ENCODE results near the gene ADISSP.

Gene ADISSP

GRCh38 chr20:3734111-3734843 is 33.3 kb downstream of the ADISSP start:
- DNase-seq, result no peak

- DNase-seq, result no peak
Observed at GRCh38 chr20:3733119-3733995, 34.2 kb downstream of the ADISSP start.

GRCh38 chr20:3732327-3733118 is 35.0 kb downstream of the ADISSP start, which contains the start of gene HSPA12B:
HSPA12B (plus strand) TSS chr20:3732685; CDS start chr20:3738675, 5,990 bp downstream.
- DNase-seq, result no peak

DNA sequence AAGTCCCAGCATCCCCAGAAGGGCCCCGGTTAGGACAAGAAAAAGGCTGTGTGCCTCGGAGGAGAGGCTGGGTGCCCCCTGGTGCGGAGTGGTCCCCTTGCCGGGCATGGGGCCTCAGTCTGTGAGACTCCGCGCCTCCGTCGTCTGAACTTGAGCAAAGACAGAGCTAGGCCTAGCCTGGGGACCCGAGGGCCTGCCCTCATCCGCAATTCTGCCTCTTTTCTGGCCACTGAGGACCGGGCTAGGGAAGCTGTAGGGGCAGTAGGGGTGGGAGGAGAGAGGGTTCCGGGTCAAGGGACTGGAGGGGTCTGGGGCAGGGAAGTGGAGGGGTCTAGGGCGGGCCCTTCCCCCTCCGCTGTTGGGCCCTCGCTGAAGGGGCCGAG is 35.6 kb downstream of the ADISSP start:
- no peak for DNase-seq

- no peak for DNase-seq
Observed at GRCh38 chr20:3730803-3731672, 36.5 kb downstream of the ADISSP start.

- no peak for DNase-seq
Observed at GRCh38 chr20:3729811-3730540, 37.6 kb downstream of the ADISSP start.

DNA sequence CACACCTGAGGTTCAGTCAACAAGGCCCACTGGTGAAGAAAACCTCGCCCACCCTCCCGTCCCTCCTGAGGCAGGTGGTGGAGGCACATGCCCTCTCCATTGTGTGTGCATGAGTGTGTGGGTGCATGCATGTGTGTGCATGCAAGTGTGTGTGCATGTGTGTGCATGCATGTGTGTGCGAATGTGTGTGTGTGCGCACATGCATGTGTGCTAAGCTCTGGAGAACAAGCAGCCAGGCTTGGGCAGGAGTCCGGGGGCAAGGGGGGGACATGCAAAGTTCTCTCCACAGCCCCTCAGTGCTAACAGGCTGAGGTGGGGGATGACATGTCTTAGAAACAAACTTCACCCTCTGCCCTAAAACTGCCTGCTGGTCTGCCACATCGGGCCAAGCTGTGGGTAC is 38.2 kb downstream of the ADISSP start:
- DNase-seq, result no peak

DNA sequence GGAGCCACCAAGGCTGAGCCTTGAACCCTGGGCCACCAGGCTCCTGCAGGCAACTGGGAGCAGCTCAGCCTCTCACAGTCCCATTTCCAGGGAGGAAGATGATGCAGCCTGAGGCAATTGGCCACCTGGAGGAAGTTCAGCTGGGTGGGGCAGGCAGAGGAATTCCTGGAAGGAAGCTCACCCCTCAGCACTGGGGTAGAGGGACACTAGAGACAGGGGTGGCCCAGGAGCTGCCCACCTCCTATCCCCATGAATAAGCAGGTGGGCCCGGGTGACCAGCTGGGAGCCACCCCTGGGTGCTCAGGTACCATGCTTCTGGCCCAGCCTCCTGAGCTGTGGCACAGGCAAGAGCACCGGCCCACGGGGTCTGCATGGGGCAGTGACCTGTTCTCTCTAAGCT is 38.7 kb downstream of the ADISSP start:
- DNase-seq, result no peak

DNA sequence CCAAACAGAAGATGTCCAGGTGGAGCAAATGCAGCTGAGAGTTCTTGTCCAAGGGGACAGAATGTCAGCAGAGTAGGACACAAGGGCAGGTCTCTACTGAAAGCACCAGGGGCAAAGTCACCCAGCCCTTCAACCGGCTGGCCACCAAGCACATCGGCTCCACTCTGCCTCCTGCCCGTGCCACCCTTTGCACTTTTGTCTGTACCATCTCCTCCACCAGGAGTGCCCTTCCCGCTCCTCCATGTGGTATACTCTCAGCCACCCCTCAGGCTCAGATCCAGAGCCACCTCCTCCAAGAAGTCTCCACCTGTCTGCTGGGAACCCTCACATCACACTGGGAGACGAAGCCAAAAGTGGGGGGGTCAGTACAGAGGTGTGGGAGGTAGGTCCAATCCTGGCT is 39.2 kb downstream of the ADISSP start:
- DNase-seq, result no peak

DNA sequence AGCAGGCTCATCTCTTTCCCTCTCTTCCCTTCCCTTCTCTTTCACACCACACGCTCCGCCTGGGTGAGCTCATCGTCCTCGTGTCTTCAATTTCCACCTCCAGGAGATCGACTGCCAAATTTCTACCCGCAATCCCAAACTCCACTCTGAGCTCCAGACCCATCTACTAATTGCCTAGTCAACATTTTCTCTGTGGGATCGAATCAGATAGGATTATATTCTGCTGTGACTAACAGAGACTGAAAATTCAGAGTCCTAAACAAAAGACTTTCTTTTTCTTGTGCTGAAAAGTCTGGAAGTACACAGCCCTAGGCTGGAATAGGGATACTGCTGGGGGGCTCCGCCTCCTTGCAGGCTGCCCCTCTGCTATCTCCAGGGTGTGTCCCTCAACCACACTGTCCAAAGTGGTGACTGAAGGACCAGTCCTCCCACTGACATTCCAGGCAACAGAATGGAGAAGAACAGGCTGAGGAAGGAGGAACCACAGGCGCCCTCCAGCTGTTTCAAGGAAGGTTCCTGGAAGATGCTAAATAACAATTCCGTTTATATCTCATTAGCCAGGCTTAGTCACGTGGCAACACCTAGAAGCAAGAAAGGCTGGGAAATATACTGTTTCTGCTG is 40.0 kb downstream of the ADISSP start:
- no peak for DNase-seq

- DNase-seq, result no peak
Observed at GRCh38 chr20:3724356-3724755, 43.2 kb downstream of the ADISSP start.

DNA sequence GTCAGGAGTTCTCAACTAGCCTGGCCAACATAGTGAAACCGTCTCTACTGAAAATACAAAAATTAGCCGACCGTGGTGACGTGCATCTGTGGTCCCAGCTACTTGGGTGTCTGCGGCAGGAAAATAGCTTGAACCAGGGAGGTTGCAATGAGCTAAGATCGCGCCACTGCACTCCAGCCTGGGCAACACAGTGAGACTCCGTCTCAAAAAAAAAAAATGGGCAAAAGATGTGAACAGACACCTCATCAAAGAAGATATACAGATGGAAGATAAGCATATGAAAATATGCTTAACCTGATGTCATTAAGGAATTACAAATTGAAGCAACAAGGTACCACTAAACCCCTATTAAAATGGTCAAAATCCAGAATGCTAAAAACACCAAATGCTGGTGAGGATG is 44.3 kb downstream of the ADISSP start:
- DNase-seq, result no peak

GRCh38 chr20:3721912-3722311 is 45.6 kb downstream of the ADISSP start:
- no peak for DNase-seq

DNA sequence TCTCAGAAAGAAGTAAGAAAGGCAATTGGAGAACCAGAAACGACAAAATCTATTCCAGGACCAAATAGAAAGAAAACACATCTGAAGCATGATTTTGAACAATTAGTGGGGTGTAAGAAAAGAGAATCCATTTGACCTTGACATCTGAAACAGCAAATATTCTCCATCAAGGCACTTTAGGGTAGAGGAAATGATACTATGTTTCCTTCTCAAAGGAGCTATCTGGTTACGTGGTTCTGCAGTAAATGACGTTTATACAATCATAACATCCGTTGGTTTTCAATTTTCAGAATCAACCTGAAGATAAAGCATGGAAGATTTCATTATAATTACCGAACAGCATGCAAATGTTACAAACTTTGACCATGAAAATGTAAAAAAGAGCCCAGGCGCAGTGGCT is 46.9 kb downstream of the ADISSP start:
- no peak for DNase-seq

GRCh38 chr20:3720068-3720467 is 47.5 kb downstream of the ADISSP start:
- DNase-seq, result no peak

DNA sequence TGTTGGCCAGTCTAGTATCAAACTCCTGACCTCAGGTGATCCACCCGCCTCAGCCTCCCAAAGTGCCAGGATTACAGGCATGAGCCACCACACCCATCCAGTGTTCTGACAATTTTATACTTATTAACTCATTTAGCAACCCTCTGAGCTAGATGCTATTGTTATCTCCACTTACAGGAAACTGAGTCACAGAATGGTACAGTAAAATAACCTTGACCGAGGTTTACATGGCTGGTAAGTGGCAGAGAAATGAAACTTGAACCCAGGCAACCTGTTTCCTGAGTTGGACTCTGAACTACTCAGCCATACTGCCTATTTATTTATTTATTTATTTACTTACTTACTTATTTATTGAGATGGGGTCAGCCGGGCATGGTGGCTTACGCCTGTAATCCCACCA is 48.5 kb downstream of the ADISSP start:
- DNase-seq, result no peak

GRCh38 chr20:3716195-3716834 is 51.2 kb downstream of the ADISSP start:
- no peak for DNase-seq

- DNase-seq, result no peak
Observed at GRCh38 chr20:3714092-3714491, 53.5 kb downstream of the ADISSP start.

DNA sequence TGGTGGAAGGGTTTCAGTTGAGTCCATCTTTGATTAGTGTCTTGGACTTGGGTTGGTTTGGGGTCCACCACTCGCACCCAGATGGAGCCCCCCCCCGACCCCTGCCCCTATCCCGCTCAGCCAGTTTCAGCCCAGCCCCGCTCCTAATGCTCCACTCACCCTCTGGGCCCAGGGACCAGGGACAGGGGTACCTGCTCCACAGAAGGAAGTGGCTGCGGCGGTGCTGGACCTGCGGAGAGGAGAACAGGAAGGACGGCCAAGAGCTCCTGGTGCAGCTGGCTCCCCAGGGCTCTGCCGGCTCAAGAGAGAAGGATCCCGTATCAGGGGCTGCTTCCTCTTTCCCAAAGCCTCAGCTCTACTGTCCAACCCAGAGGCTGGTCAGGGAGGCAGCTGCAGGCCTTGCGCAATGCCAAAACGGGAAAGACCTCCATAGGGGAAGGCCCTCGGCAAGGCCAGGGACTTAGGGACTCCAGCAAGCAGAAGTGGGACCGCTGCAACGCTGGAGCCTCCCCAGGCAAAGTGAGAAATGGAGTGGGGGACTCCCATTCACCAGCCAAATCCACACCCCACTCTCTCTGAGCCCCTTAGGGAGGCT is 55.2 kb downstream of the ADISSP start, which contains the start of gene SIGLEC1:
Gene SIGLEC1 (minus strand): TSS at position 322 of the 595 bp plus-strand sequence. CDS start 5,472 bp downstream, outside the sequence.
- no peak for DNase-seq

- no peak for DNase-seq
Observed at GRCh38 chr20:3711484-3711941, 56.0 kb downstream of the ADISSP start.
